ENCODE data around the gene C10orf71. TPM values are rescaled to one million over a fixed set of nuclear protein-coding genes. Genes with fewer than 3 reads are reported as not detected.

Gene C10orf71
- polyA plus RNA-seq, 1 donor from 2014 or later = not detected

- Histone ChIP-seq H3K79me2 (replicated peaks; ENCODE audit: insufficient read depth, low read length) (no peaks in the 10 kb centered on the region), H4K20me1 (ENCODE audit: insufficient read depth) (no peaks in the 10 kb centered on the region), H3K4me2 (ENCODE audit: low read length) (no peak overlapping the region), H3K9ac (ENCODE audit: low read length) (no peak overlapping the region), H3K9me2 (ENCODE audit: insufficient read depth, low read length) (no peaks in the 10 kb centered on the region), H3F3A (ENCODE audit: insufficient read depth, low read length, poor library complexity, severe bottlenecking) (no peaks in the 10 kb centered on the region), H3K27me3 (ENCODE audit: insufficient read depth, low read depth, low read length) (no peaks in the 10 kb centered on the region), H2AFZ (ENCODE audit: low read depth, low read length) (no peak overlapping the region), H3K4me3 (ENCODE audit: low read length) (no peak overlapping the region), H3K36me3 (ENCODE audit: insufficient read depth, low read length) (no peaks in the 10 kb centered on the region), H3K9me3 (ENCODE audit: low read length) (no peaks in the 10 kb centered on the region), H3K27ac (ENCODE audit: low read length) (no peak overlapping the region)
- no peak for TF ChIP-seq EP300 (conservative IDR thresholded peaks at IDR 0.05; ENCODE audit: poor library complexity, severe bottlenecking)
- TF ChIP-seq MXI1 (conservative IDR thresholded peaks at IDR 0.05; ENCODE audit: poor library complexity, severe bottlenecking) = no peak
Observed at GRCh38 chr10:49277973-49278372, 21.0 kb upstream of the C10orf71 start.

GRCh38 chr10:49278497-49278981 lies 20.4 kb upstream of the C10orf71 start:
- Histone ChIP-seq H3F3A (ENCODE audit: insufficient read depth, low read length, poor library complexity, severe bottlenecking) (no peaks in the 10 kb centered on the region), H3K4me3 (ENCODE audit: low read length) (no peak overlapping the region), H3K9me3 (ENCODE audit: low read length) (no peaks in the 10 kb centered on the region), H3K9me2 (ENCODE audit: insufficient read depth, low read length) (no peaks in the 10 kb centered on the region), H3K9ac (ENCODE audit: low read length) (no peak overlapping the region), H3K27me3 (ENCODE audit: insufficient read depth, low read depth, low read length) (no peaks in the 10 kb centered on the region), H3K27ac (ENCODE audit: low read length) (no peak overlapping the region), H3K79me2 (replicated peaks; ENCODE audit: insufficient read depth, low read length) (no peaks in the 10 kb centered on the region), H3K36me3 (ENCODE audit: insufficient read depth, low read length) (no peaks in the 10 kb centered on the region), H2AFZ (ENCODE audit: low read depth, low read length) (no peak overlapping the region), H4K20me1 (ENCODE audit: insufficient read depth) (no peaks in the 10 kb centered on the region), H3K4me2 (ENCODE audit: low read length) (no peak overlapping the region)
- TF ChIP-seq CTCF (IDR thresholded peaks at IDR 0.05; ENCODE audit: poor library complexity, severe bottlenecking) (no peak), MXI1 (conservative IDR thresholded peaks at IDR 0.05; ENCODE audit: poor library complexity, severe bottlenecking) (no peak), TAF1 (IDR thresholded peaks at IDR 0.05; ENCODE audit: low read depth) (no peak), EP300 (conservative IDR thresholded peaks at IDR 0.05; ENCODE audit: poor library complexity, severe bottlenecking) (no peak), REST (IDR thresholded peaks at IDR 0.05; ENCODE audit: borderline replicate concordance) (no peak)

GRCh38 chr10:49279015-49279880 lies 19.7 kb upstream of the C10orf71 start:
- Histone ChIP-seq H3K9me2 (ENCODE audit: insufficient read depth, low read length) (no peaks in the 10 kb centered on the region), H3K9me3 (ENCODE audit: low read length) (no peaks in the 10 kb centered on the region), H3F3A (ENCODE audit: insufficient read depth, low read length, poor library complexity, severe bottlenecking) (no peaks in the 10 kb centered on the region), H2AFZ (ENCODE audit: low read depth, low read length) (no peak overlapping the region), H3K27ac (ENCODE audit: low read length) (no peak overlapping the region), H3K27me3 (ENCODE audit: insufficient read depth, low read depth, low read length) (no peaks in the 10 kb centered on the region), H3K36me3 (ENCODE audit: insufficient read depth, low read length) (no peaks in the 10 kb centered on the region), H3K4me3 (ENCODE audit: low read length) (no peak overlapping the region), H3K79me2 (replicated peaks; ENCODE audit: insufficient read depth, low read length) (no peaks in the 10 kb centered on the region), H3K9ac (ENCODE audit: low read length) (no peak overlapping the region), H3K4me2 (ENCODE audit: low read length) (no peak overlapping the region), H4K20me1 (ENCODE audit: insufficient read depth) (no peaks in the 10 kb centered on the region)
- no peak for TF ChIP-seq EP300 (conservative IDR thresholded peaks at IDR 0.05; ENCODE audit: poor library complexity, severe bottlenecking)
- no peak for TF ChIP-seq MXI1 (conservative IDR thresholded peaks at IDR 0.05; ENCODE audit: poor library complexity, severe bottlenecking)
- no peak for TF ChIP-seq SMC3 (conservative IDR thresholded peaks at IDR 0.05; ENCODE audit: poor library complexity)
- no peak for TF ChIP-seq RAD21 (conservative IDR thresholded peaks at IDR 0.05)
- TF ChIP-seq EZH2 (IDR thresholded peaks at IDR 0.05; ENCODE audit: borderline replicate concordance, insufficient read depth, low read length, poor library complexity, severe bottlenecking) = no peak

Data from neural cell (in vitro differentiated cells).